C4-2B (cell line): ENCODE results near the gene USP6NL.
"Not testable (repeated sequence)": the region's sequence is repeated elsewhere in the genome, so short reads cannot be mapped to it uniquely, and the experiment has no call there.

Source experiments
- CTCF ChIP-seq: fragments of 450-650 bp; conservative IDR thresholded peaks from 2 replicates; pipeline ENCODE4 v1.5.1; 2017; ENCODE audit warnings: mild to moderate bottlenecking
- ZFX ChIP-seq: fragments of 450-650 bp; IDR thresholded peaks from 2 replicates; pipeline ENCODE4 v1.6.1; 2017

GRCh38 chr10:11494923-11495322 is 116.5 kb downstream of the USP6NL start:
- TF ChIP-seq CTCF, result peak; percentile 35
- not testable (repeated sequence) for TF ChIP-seq ZFX
